Tibial nerve (tissue), 4 donors: ENCODE results near the gene C1orf210.

Source experiments
- EP300 ChIP-seq, 2 donors: sonication (generic); formaldehyde crosslinking; IDR thresholded peaks; one replicate each; pipeline ENCODE4 v1.6.1; 2017; ENCODE audit warnings: antibody characterized with exemption in 2 of 2, mild to moderate bottlenecking in 1 of 2
- POLR2A ChIP-seq, 2 donors: fragments of 450-650 bp; IDR thresholded peaks; one replicate each; pipeline ENCODE4 v1.6.1; 2017; ENCODE audit warnings: antibody characterized with exemption in 2 of 2, mild to moderate bottlenecking in 2 of 2, moderate library complexity in 2 of 2
- TF ChIP-seq, protein P1 (sequence below), 5 experiments: fragments of 200-600 bp in 3 of 5; fragments of 450-650 bp in 2 of 5; sonication (generic) in 3 of 5; IDR thresholded peaks; one replicate each; pipeline ENCODE4 v1.5.1; 2016 to 2019; ENCODE audit warnings: antibody characterized with exemption in 5 of 5, mild to moderate bottlenecking in 3 of 5, moderate library complexity in 2 of 5

DNA sequence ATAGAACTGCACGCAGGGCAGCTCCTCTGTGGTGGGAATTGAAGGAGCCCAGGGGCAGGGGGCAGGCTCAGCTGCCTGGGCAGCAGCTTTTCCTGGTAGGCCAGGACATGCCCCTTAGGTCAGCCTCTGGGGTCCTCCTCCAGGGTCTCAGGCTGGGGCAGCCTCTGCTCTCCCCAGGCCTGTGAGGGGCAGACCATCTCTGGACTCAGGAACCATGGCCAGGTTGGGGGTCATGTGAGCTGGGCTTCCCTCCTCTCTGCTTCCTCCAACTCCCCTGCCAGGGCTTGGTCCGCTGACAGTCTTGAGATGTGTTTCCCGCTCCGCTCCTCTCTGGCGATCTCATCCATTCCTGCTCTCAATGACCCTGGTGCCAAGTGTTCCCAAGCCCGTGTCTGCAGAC lies 5.7 kb downstream of the C1orf210 start:
- TF ChIP-seq, protein P1, sequence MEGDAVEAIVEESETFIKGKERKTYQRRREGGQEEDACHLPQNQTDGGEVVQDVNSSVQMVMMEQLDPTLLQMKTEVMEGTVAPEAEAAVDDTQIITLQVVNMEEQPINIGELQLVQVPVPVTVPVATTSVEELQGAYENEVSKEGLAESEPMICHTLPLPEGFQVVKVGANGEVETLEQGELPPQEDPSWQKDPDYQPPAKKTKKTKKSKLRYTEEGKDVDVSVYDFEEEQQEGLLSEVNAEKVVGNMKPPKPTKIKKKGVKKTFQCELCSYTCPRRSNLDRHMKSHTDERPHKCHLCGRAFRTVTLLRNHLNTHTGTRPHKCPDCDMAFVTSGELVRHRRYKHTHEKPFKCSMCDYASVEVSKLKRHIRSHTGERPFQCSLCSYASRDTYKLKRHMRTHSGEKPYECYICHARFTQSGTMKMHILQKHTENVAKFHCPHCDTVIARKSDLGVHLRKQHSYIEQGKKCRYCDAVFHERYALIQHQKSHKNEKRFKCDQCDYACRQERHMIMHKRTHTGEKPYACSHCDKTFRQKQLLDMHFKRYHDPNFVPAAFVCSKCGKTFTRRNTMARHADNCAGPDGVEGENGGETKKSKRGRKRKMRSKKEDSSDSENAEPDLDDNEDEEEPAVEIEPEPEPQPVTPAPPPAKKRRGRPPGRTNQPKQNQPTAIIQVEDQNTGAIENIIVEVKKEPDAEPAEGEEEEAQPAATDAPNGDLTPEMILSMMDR (IDR thresholded peaks at IDR 0.05): no peak
- TF ChIP-seq POLR2A (IDR thresholded peaks at IDR 0.05) (no peak), EP300 (IDR thresholded peaks at IDR 0.05) (no peak)
